Inflammatory macrophage treated with lipopolysaccharide for 1 hour (primary cell): ENCODE results near the gene IGF2BP3.
"Not testable (repeated sequence)": the region's sequence is repeated elsewhere in the genome, so short reads cannot be mapped to it uniquely, and the experiment has no call there.

Experiments
- DNase-seq, 2 donors: peaks; one replicate each; pipeline ENCODE4 v3.0.0-alpha.2; 2020 to 2022

Gene IGF2BP3

DNA sequence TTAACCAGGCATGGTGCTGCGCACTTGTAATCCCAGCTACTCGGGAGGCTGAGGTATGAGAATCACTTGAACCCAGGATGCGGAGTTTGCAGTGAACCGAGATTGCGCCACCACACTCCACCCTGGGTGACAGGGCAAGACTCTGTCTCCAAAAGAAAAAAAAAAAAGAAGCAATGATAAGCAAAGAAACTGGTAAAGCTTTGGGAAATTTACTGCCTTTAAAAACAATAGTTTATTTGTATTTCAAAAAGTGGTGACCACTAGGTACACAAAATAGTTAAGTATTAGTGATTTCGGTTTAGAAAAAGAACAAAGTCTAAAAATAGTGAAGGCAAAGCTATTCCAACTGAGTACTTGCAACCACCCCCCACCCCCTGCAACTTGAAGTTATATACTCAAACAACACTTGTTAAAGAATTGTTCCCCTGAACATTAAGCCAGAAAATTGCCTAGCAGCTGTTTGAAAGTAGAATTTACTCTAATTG is 133.4 kb downstream of the IGF2BP3 start:
- no peak for DNase-seq

DNA sequence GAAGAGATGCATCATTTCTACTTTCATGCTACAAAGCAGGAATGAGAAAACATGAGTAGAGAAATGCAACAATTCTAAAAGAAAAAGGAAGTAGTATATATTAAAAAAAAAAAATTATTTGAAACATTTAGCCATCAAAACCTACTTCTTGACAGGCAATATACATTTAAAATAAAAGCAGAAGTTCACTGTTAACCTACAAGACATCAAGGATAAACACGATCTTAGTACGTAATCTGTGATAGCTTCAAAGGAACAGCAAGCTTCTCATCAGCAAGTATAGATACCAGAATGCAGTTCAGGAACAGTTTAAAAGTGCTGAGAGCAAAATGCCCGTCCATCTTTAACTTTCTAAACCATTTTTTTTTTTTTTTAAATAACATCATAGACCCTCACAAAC is 134.2 kb downstream of the IGF2BP3 start:
- no peak for DNase-seq

GRCh38 chr7:23335621-23336020 is 134.7 kb downstream of the IGF2BP3 start:
- DNase-seq = no peak

DNA sequence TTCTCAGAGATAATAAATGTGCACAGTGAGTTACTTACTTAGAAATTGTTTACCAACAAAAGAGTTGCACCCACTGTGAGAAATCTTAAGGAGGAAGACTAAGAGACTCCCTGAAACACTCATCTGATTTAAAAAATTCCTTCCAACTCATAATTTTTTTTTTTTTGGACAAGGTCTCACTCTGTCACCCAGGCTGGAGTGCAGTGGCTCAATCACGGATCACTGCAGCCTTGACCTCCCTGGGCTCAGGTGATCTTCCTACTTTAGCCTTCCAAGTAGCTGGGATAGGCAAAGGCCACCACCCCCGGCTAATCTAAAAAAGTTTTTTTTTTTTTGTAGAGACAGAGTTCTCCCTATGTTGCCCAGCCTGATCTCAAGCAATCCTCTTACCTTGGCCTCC is 135.2 kb downstream of the IGF2BP3 start:
- no peak for DNase-seq

- no peak for DNase-seq
Measured at GRCh38 chr7:23334482-23335056, 135.7 kb downstream of the IGF2BP3 start.

GRCh38 chr7:23333671-23334246 is 136.5 kb downstream of the IGF2BP3 start:
- DNase-seq = no peak

DNA sequence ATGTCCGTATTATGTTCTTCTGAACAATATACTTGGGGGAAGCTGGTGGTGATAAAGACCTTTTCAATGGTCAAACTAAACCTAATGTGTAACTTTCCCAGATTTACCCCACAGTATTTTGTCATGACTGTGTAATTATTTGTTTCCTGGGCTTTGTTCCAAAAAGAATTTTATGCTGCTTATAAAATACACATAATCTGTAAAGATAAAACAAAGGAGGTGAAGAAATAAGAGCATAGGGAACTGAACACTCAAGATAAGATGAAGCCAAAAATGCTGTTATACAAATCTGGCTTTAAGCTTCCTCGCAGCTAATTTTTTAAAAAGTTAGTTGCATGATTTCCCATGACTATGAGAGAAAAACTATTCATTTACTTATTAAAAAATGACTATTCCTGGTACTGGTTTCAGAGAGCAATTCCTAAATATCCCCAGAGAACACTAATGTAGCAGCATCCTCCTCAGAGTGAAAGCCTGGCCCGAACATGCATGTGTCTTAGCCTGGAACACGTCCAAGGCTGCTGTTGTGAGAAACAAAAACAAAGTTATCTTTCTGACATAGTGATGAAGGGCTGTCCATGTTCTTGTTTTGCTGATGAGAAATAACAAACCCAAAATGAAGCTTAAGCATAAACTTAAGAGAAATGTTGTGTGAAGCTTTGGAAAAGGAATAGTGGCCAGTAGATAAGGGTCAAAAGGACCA is 137.2 kb downstream of the IGF2BP3 start:
- DNase-seq = no peak

GRCh38 chr7:23332193-23332592 is 138.1 kb downstream of the IGF2BP3 start:
- DNase-seq = no peak

GRCh38 chr7:23331132-23331531 is 139.2 kb downstream of the IGF2BP3 start:
- DNase-seq = no peak

DNA sequence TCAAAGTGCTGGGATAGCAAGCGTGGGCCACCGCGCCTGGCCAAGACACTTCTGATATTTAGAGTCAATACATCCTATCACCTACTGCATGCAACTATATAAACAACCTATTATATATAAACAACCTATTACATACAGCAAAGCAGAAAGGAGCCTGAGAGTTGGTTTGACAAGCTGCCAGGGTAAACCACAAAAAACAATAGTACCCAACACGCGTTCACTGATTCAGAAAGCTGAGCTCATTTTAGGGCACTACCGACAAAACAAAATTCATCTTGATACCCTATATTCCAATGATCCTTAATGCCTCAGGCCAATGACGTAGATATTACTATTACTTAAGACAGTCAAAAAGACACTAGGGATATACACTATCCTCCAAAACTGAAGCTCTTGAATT is 154.9 kb downstream of the IGF2BP3 start:
- DNase-seq = no peak

DNA sequence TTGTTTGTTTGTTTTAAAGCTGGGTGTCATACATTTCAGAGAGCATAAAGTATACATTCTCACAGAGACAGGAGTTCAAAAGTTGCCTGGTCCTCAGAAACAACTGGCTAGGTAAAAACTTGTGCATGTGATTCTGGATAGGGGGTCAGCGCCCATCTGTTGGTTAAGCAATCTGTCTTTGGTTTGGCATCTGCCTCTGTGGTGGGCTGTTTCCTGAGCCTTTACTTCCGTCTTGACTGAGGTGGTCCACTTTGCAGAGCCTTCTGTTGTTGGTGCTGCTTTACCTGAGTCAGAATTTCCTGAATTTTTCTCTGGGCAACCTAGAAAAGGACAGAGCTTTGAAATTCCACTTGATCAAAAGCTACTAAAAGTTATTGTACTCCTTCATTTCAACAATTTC is 158.2 kb downstream of the IGF2BP3 start:
- DNase-seq = not testable (repeated sequence)

DNA sequence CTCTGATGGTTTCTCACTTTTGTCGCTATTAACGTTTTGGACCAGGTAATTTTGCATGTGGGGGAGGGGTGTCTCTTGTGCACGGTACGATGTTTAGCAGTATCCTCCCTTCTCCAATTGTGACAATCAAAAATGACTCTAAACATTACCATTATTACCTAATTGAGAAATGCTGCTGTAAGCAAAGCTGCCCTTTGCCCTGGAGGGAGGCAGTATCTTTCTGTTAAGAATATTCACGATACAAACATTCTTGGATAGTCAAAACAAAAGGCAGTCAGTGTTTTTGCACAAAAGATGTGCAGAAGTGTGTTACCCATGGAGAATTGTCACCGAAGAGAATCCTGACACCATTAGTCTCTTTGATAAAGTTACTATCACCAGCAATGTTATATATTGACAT is 161.5 kb downstream of the IGF2BP3 start:
- DNase-seq = no peak

GRCh38 chr7:23306936-23307521 is 163.3 kb downstream of the IGF2BP3 start:
- DNase-seq = no peak

DNA sequence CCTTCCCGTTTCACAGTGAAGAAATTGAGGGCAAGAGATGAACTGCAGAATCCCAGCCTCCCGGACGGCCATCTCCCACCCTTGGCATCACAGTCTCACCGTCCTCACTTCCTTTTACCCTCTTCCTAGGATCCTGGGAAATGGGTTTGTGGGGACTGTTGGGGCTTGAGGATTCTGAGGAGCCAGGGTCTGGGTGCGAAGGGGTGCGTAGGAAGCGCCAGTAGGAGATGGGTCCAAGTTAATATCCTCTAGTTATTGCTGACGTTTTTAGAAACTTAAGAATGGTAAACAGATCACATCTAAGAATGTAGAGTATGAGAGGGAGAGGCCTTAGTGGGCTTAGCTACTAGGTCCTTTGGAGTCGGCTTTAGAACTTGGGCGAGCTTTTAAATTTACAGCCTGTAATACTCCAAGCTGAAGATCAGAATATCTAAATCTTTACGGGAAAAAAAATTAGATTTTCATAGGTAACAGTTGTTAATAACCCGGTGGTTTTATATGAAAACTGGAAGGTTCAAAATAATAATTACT is 170.5 kb downstream of the IGF2BP3 start:
- peak in 1 of 2 donors; percentile 18 for DNase-seq

- peak; percentile 99 to 100 for DNase-seq
Measured at GRCh38 chr7:23298885-23299769, 171.2 kb downstream of the IGF2BP3 start, which contains the start of gene MALSU1. TSS of gene MALSU1 (plus strand) at chr7:23299339. CDS start at chr7:23299353, 14 bp downstream.

DNA sequence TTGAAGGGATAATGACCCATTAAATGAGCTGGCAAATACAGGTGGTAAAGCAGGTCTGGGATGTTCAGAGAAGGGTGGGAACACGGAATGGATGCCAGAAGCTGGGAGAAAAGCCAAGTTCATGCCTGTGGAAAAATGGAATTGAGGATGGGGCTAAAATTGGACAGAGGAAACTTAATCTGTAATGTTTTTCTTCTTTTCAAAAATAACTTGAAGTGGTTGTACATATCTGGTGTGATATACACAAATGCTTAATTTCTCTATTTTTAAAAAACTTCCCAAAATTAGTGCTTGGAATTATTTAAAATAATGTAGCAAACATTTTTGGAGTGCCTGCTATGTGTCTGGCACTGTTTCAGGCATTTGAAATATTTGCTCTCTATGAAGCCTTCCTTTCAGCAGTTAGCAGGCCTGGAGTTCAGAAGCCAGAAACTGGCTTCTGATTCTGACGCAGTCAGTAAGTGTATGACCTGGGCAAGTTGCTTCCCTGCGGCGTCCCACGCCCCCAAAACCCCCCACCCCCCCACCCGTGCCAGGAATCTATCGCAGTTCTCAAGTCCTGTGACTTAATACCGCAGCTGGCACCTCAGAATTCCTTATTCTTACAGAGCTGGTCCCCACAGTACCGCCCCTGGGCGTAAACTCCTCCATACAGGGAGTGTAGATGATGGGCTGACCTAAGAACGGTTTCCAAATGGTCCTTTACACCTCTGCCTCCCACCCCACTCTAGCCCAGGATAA is 172.0 kb downstream of the IGF2BP3 start:
- no peak for DNase-seq

DNA sequence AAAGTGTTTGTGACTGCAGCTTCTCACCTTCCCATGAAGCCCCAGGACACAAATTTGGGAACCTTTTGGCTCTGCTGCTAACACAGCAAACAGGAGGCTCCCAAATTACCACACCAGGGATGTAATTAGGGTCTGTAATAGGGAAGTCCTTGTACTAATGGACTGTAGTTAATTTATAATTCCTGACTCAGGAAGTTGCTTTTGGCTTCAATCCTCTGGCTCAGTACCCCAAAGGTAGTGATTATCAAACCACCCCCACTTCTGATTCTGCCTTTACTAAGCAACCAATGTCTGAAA is 174.9 kb downstream of the IGF2BP3 start:
- no peak for DNase-seq

- peak in 1 of 2 donors; percentile 16 for DNase-seq
Measured at GRCh38 chr7:23294549-23295400, 175.5 kb downstream of the IGF2BP3 start.

DNA sequence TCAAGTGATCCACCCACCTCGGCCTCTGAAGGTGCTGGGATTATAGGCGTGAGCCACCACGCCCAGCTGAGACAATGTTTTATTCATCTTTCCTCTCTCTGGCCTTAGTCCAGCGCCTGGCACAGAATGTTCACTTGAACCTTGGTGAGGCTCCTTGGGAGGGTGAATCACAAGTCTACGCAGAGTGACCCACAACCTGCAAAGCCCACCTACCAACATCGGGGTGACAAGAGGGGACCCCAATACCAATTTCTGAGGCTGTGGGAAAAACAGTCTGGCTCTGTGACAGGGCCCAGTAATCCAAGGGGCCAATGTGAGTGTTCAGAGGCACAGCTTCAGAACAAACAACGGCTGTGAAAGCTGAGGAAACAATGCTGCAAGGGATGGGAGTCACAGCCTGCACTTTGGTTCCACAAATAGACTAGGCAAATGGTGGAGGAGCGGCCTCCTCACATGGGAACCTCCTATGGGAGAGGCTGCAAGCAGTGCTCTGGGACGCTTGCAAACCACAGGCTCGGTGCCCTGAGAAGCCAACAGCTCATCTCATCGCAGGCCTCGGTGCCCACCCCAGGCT is 176.7 kb downstream of the IGF2BP3 start:
- DNase-seq = no peak

- DNase-seq = no peak
Measured at GRCh38 chr7:23292623-23293022, 177.7 kb downstream of the IGF2BP3 start.
